Activated CD8-positive, alpha-beta T cell treated with anti-CD3 and anti-CD28 coated beads for 36 hours (primary cell): Measurements from ENCODE around the gene ZCCHC8. TPM values are rescaled to one million over a fixed set of nuclear protein-coding genes. Genes with fewer than 3 reads are reported as not detected.
"Not testable (repeated sequence)": the region's sequence is repeated elsewhere in the genome, so short reads cannot be mapped to it uniquely, and the experiment has no call there.

Experiments used
- ATAC-seq: fragments of 200-7000 bp; cut with Tn5 transposase; one replicate; pipeline ENCODE4 v1.10.0; 2021; ENCODE audit warnings: mild to moderate bottlenecking, moderate library complexity
- CTCF ChIA-PET: fragments of 350-600 bp; sonication (Branson Sonifier 250); formaldehyde crosslinking; loops from one replicate; lab custom pipeline; 2021; ENCODE audit warnings: antibody characterized with exemption; lab: Charles Lee
- POLR2A ChIA-PET: fragments of 350-600 bp; sonication (Branson Sonifier 250); formaldehyde crosslinking; loops from one replicate; lab custom pipeline; 2021; ENCODE audit warnings: antibody characterized with exemption; lab: Charles Lee
- DNase-seq: peaks from one replicate; pipeline ENCODE4 v3.0.0-alpha.2; 2020
- H3K27ac Mint-ChIP-seq: one replicate; pipeline ENCODE4 v1.8.0; 2021; ENCODE audit warnings: mild to moderate bottlenecking, mixed read lengths
- H3K27me3 Mint-ChIP-seq: one replicate; pipeline ENCODE4 v1.8.0; 2021; ENCODE audit warnings: mixed read lengths
- H3K36me3 Mint-ChIP-seq: one replicate; pipeline ENCODE4 v1.8.0; 2021; ENCODE audit warnings: low read depth, mixed read lengths
- H3K4me1 Mint-ChIP-seq: one replicate; pipeline ENCODE4 v1.8.0; 2021; ENCODE audit warnings: low read depth, mixed read lengths
- H3K4me3 Mint-ChIP-seq: one replicate; pipeline ENCODE4 v1.8.0; 2021; ENCODE audit warnings: mild to moderate bottlenecking, moderate library complexity, mixed read lengths
- H3K9me3 Mint-ChIP-seq: one replicate; pipeline ENCODE4 v1.8.0; 2021; ENCODE audit warnings: mixed read lengths
- CTCF ChIP-seq: fragments of 200-600 bp; IDR thresholded peaks from one replicate; pipeline ENCODE4 v1.8.0; 2022; ENCODE audit warnings: antibody characterized with exemption, mild to moderate bottlenecking
- intact Hi-C: fragments of 100-400 bp; cut with micrococcal nuclease; formaldehyde crosslinking; loops from one replicate; pipeline ENCODE4 v1.10.0; 2022
- total RNA-seq, 2 experiments: library from RNA; stranded (reverse); gene quantifications; one replicate each; pipeline ENCODE4 v1.2.3, GENCODE V29; 2021

ZCCHC8 gene
- total RNA-seq, 2 experiments from 2014 or later, result 28.0 to 28.5 TPM

DNA sequence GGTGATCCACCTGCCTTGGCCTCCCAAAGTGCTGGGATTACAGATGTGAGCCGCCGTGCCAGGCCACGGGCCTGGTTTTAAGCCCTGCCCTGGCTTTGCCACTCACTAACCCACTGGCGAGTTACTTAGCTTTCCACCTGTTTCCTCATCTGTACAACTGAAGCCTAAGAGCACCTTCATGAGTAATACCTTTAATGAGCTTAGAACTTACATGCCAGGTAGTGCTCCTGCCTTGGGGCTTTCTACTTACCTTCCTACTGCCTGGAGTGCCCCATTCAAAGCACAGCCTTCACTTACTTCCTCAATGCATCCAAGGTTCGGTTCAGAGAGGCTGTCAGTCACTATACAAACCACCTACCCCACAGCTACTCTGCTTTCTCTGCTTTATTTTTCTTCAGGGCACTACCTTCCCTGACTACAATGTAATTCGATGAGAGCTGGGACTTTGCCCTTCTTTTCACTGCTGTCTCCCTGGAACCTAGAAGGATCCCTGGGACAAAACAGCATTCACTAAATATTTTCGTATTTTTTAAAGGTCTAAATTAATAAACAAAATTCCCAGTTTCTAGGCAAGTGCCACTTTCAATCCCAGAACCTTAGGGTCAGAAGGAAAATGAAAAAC lies 13.8 kb downstream of the ZCCHC8 start:
- no peak overlapping the region for H3K27ac Mint-ChIP-seq

GRCh38 chr12:122486360-122486759 lies 14.4 kb downstream of the ZCCHC8 start:
- intact Hi-C loops, DNase-seq, H3K27me3 Mint-ChIP-seq, H3K27ac Mint-ChIP-seq, H3K4me3 Mint-ChIP-seq, H3K9me3 Mint-ChIP-seq, ATAC-seq: not testable (repeated sequence)
- H3K4me1 Mint-ChIP-seq, result peaks cover 16% of the 10 kb centered on the region
- H3K36me3 Mint-ChIP-seq, result peaks cover 52% of the 10 kb centered on the region
- ChIA-PET POLR2A (interaction anchor here (0.9 to 2.2 kb wide), 2 partner anchors 14 to 20 kb away, joined by 3 to 9 read pairs; partner anchors contain the start of gene ZCCHC8), CTCF (interaction anchor here (0.8 to 1.6 kb wide), 2 partner anchors 14 to 87 kb away, joined by 3 to 7 read pairs; no protein-coding TSS in a partner anchor)

More for the DNA sequence above, 13.8 kb downstream of the ZCCHC8 start:
- Mint-ChIP-seq H3K36me3 (peaks cover 53% of the 10 kb centered on the region), H3K4me1 (peaks cover 16% of the 10 kb centered on the region), H3K27me3 (no peaks in the 10 kb centered on the region), H3K4me3 (no peak overlapping the region), H3K9me3 (no peaks in the 10 kb centered on the region)
- DNase-seq, result no peak
- TF ChIP-seq CTCF, result no peak
- ATAC-seq, result no peak
- POLR2A ChIA-PET, result interaction anchor here (0.9 to 2.2 kb wide), 2 partner anchors 14 to 21 kb away, joined by 3 to 9 read pairs; partner anchors contain the start of gene ZCCHC8
- CTCF ChIA-PET, result interaction anchor here (0.5 to 1.6 kb wide), 3 partner anchors 15 to 87 kb away, joined by 3 to 7 read pairs (median 3); no protein-coding TSS in a partner anchor
- intact Hi-C loops, result no loop called here

GRCh38 chr12:122484385-122484784 lies 16.3 kb downstream of the ZCCHC8 start:
- H3K27ac Mint-ChIP-seq, result peak overlapping the region; percentile 1

DNA sequence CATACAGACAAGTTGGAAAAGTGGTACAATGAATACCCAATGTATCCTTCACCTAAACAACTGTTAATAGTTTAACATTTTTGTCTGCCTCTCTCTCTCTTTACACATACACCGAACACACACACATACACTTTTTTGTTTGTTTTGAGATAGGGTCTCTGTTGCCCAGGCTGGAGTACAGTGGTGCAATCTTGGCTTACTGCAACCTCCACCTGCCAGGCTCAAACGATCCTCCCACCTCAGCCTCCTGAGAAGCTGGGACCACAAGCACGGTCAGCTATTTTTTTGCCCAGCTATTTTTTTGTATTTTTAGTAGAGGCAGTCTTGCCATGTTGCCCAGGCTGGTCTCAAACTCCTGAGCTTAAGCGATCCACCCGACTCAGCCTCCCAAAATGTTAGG lies 16.8 kb downstream of the ZCCHC8 start:
- DNase-seq (no peak), ATAC-seq (no peak)
- CTCF ChIA-PET, result interaction anchor here (1.9 kb wide), 1 partner anchor 12 kb away, joined by 7 read pairs; no protein-coding TSS in a partner anchor
- intact Hi-C loops, result no loop called here
- H3K27me3 Mint-ChIP-seq, result no peaks in the 10 kb centered on the region
- peaks cover 53% of the 10 kb centered on the region for H3K36me3 Mint-ChIP-seq
- no peaks in the 10 kb centered on the region for H3K9me3 Mint-ChIP-seq
- H3K4me1 Mint-ChIP-seq, result peaks cover 16% of the 10 kb centered on the region
- POLR2A ChIA-PET, result interaction anchor here (0.9 to 3.9 kb wide), 2 partner anchors 16 to 49 kb away, joined by 3 to 17 read pairs; partner anchors contain the start of gene ZCCHC8
- no peak for TF ChIP-seq CTCF
- no peak overlapping the region for H3K4me3 Mint-ChIP-seq
- peak overlapping the region; percentile 21 for H3K27ac Mint-ChIP-seq

More at GRCh38 chr12:122484385-122484784, 16.3 kb downstream of the ZCCHC8 start:
- ChIA-PET CTCF (interaction anchor here (1.4 to 1.9 kb wide), 2 partner anchors 13 to 129 kb away, joined by 3 to 7 read pairs; no protein-coding TSS in a partner anchor), POLR2A (interaction anchor here (0.9 kb wide), 1 partner anchor 49 kb away, joined by 3 read pairs; no protein-coding TSS in a partner anchor)
- DNase-seq, ATAC-seq, H3K27me3 Mint-ChIP-seq, intact Hi-C loops, H3K4me3 Mint-ChIP-seq, H3K9me3 Mint-ChIP-seq: not testable (repeated sequence)
- Mint-ChIP-seq H3K4me1 (peaks cover 16% of the 10 kb centered on the region), H3K36me3 (peaks cover 56% of the 10 kb centered on the region)

GRCh38 chr12:122481861-122482260 lies 18.9 kb downstream of the ZCCHC8 start:
- TF ChIP-seq CTCF, result no peak
- no peaks in the 10 kb centered on the region for H3K9me3 Mint-ChIP-seq
- peaks cover 16% of the 10 kb centered on the region for H3K4me1 Mint-ChIP-seq
- no peak for ATAC-seq
- no peak overlapping the region for H3K27ac Mint-ChIP-seq
- no peaks in the 10 kb centered on the region for H3K27me3 Mint-ChIP-seq
- CTCF ChIA-PET, result interaction anchor here (1.6 kb wide), 1 partner anchor 82 kb away, joined by 7 read pairs; no protein-coding TSS in a partner anchor
- POLR2A ChIA-PET, result interaction anchor here (3.9 kb wide), 1 partner anchor 18 kb away, joined by 17 read pairs; the partner anchor contains the start of gene ZCCHC8
- intact Hi-C loops, result no loop called here
- H3K4me3 Mint-ChIP-seq, result no peak overlapping the region
- no peak for DNase-seq
- peaks cover 58% of the 10 kb centered on the region for H3K36me3 Mint-ChIP-seq
